Small intestine (tissue), 7 donors: ENCODE measurements around the gene SYTL5. TPM values are rescaled to one million over a fixed set of nuclear protein-coding genes. Genes with fewer than 3 reads are reported as not detected.

Experiments
- DNase-seq, 2 donors: peaks; one replicate each; pipeline versions ENCODE4 v3.0.0 to v3.0.0-alpha.2; 2013
- FAIRE-seq: peaks from 2 replicates; lab custom pipeline; 2012; peaks lifted over from hg19 to GRCh38; lab: Jason Lieb, UNC
- H3K27ac ChIP-seq, 3 donors: one replicate each; pipeline ENCODE4 v1.5.1; 2013; ENCODE audit warnings: low read length in 2 of 3, mild to moderate bottlenecking in 2 of 3, control low read depth in 1 of 3, inconsistent platforms in 1 of 3, low read depth in 1 of 3, moderate library complexity in 1 of 3
- H3K27me3 ChIP-seq, 3 donors: one replicate each; pipeline ENCODE4 v1.6.1; 2013; ENCODE audit warnings: low read length in 3 of 3, inconsistent platforms in 1 of 3; ENCODE audit not compliant: control insufficient read depth in 3 of 3, insufficient read depth in 3 of 3
- H3K36me3 ChIP-seq, 3 donors: one replicate each; pipeline ENCODE4 v1.6.1; 2013; ENCODE audit warnings: low read length in 3 of 3, inconsistent platforms in 1 of 3, low read depth in 1 of 3, mild to moderate bottlenecking in 1 of 3, moderate library complexity in 1 of 3; ENCODE audit not compliant: control insufficient read depth in 3 of 3, insufficient read depth in 2 of 3
- H3K4me1 ChIP-seq, 3 donors: one replicate each; pipeline ENCODE4 v1.6.1; 2013; ENCODE audit warnings: low read length in 2 of 3, inconsistent platforms in 1 of 3, low read depth in 1 of 3, mild to moderate bottlenecking in 1 of 3, moderate library complexity in 1 of 3; ENCODE audit not compliant: control insufficient read depth in 3 of 3, insufficient read depth in 2 of 3
- H3K4me3 ChIP-seq, 3 donors: one replicate each; pipeline ENCODE4 v1.5.1; 2013; ENCODE audit warnings: low read length in 3 of 3, control low read depth in 1 of 3, inconsistent platforms in 1 of 3, low read depth in 1 of 3, mild to moderate bottlenecking in 1 of 3, moderate library complexity in 1 of 3
- H3K9me3 ChIP-seq, 2 donors: one replicate each; pipeline ENCODE4 v1.6.1; 2013; ENCODE audit warnings: low read depth in 1 of 2, low read length in 1 of 2; ENCODE audit not compliant: control insufficient read depth in 2 of 2, insufficient read depth in 1 of 2
- WGBS, 3 donors: extraction: QIAGEN DNeasy Blood & Tissue Kit; methylation state at CpG; one replicate each; pipeline ENCODE4 v1.1.7; 2013; 5-methylcytosine and 5-hydroxymethylcytosine counted together
- polyA plus RNA-seq, 4 donors: library from polyadenylated mRNA; stranded (reverse) in 3 of 4; unstranded in 1 of 4; fragments of 200-250 nt in 3 of 4; fragments of 120-200 nt in 1 of 4; gene quantifications; one replicate each; pipeline versions ENCODE4 v1.2.1 to v1.2.3, GENCODE V29; 2013
- donor health status: healthy with polysubstance abuse.
- donor health status: control.
- donor health status: control.
- donor health status: Bipolar disorder and iron deficiency.
- donor health status: healthy.

Gene SYTL5
- polyA plus RNA-seq, 4 donors, result 0.76 to 4.9 (median 3.5) TPM

- peaks cover 0 to 8% (median 0%) of the 10 kb centered on the region in 3 donors for H3K4me1 ChIP-seq
- FAIRE-seq (peak; percentile 33), DNase-seq (no peak)
- H3K9me3 ChIP-seq, result peaks cover 0 to 3% of the 10 kb centered on the region in 2 donors
- H3K27me3 ChIP-seq, result no peaks in the 10 kb centered on the region
- H3K27ac ChIP-seq, result no peak overlapping the region
- H3K4me3 ChIP-seq, result no peak overlapping the region
- no peaks in the 10 kb centered on the region for H3K36me3 ChIP-seq
- WGBS, 3 donors, result 72 to 77% (median 76%) methylated on average over 4 of the region's 4 CpGs
Observed at GRCh38 chrX:38086451-38087215, 80.3 kb downstream of the SYTL5 start.

DNA sequence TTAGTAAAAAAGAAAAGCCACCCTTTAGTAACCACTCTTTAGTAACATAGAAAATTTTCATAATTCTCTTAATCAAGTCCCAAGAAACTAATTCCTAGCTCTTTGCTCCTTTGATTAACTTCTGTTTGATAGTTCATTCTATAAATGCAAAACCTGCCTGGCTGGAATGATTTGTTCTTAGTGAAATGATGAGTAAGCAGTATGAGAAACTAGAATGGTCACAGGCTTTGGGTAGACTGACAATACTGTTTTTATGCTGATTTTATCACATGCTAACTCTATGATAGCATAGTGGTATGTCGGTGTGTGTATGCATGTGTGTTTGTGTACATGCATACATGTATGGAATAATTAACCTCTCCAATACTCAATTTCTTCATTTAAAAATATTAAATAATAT is 81.2 kb downstream of the SYTL5 start:
- DNase-seq (no peak), FAIRE-seq (no peak)
- H3K4me1 ChIP-seq, result peaks cover 0 to 8% (median 0%) of the 10 kb centered on the region in 3 donors
- H3K27me3 ChIP-seq, result no peaks in the 10 kb centered on the region
- no peak overlapping the region for H3K4me3 ChIP-seq
- H3K9me3 ChIP-seq, result peaks cover 0 to 3% of the 10 kb centered on the region in 2 donors
- no peak overlapping the region for H3K27ac ChIP-seq
- no peaks in the 10 kb centered on the region for H3K36me3 ChIP-seq
- 91 to 100% (median 92%) methylated on average over 1 of the region's 1 CpG for WGBS, 3 donors

GRCh38 chrX:38089173-38089982 is 83.0 kb downstream of the SYTL5 start:
- no peaks in the 10 kb centered on the region for H3K27me3 ChIP-seq
- H3K27ac ChIP-seq, result no peak overlapping the region
- FAIRE-seq, result no peak
- H3K4me1 ChIP-seq, result peaks cover 0 to 8% (median 0%) of the 10 kb centered on the region in 3 donors
- DNase-seq, result no peak
- no peaks in the 10 kb centered on the region for H3K36me3 ChIP-seq
- H3K4me3 ChIP-seq, result no peak overlapping the region
- 60 to 75% (median 72%) methylated on average over 8 of the region's 8 CpGs for WGBS, 3 donors
- peaks cover 0 to 3% of the 10 kb centered on the region in 2 donors for H3K9me3 ChIP-seq

DNA sequence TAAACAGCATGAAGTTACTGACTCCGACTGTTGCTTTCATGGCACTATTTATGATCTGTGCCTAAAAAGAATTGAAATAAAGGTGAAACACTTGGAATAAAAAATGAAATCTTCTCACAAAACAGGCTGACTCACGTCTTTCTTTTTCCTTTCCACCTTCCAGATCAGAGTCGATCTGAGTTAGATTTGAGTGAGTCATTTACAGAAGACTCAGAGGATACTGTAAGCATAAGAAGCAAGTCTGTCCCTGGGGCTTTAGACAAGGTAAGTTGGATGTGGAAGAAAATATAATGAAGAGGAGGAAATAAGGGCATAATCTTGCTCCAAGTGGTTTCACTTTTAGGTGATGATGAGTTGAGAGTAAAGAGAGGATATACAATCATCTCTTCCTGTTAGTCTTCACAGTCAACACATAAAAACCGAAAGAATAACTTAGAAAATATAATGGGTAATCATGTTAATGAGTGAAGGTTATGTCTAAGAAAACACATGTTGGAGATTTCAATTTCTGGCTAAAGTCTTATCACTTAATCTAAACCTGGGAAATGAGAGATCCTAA is 89.7 kb downstream of the SYTL5 start:
- no peaks in the 10 kb centered on the region for H3K9me3 ChIP-seq
- 46 to 63% (median 55%) methylated on average over 4 of the region's 4 CpGs for WGBS, 3 donors
- FAIRE-seq, result peak; percentile 84

DNA sequence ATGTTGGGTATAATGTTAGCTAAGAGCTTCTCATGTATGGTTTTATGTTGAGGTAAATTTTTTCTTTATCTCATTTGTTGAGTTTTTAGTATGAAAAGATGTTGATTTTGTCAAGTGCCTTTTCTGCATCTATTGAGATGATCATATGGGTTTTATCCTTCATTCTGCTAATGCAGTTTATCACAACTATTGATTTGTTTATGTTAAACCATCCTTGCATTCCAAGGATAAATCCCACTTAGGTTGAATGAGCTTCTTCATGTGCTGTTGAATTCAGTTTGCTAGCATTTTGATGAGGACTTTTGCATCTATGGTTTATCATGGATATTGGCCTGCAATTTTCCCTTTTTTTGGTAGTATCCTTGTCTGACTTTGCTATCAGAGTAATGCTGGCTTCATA is 93.3 kb downstream of the SYTL5 start:
- no peaks in the 10 kb centered on the region for H3K4me1 ChIP-seq
- no peaks in the 10 kb centered on the region for H3K9me3 ChIP-seq
- no peak overlapping the region for H3K4me3 ChIP-seq
- no peaks in the 10 kb centered on the region for H3K27me3 ChIP-seq
- no peaks in the 10 kb centered on the region for H3K36me3 ChIP-seq
- DNase-seq (no peak), FAIRE-seq (no peak)
- no peak overlapping the region for H3K27ac ChIP-seq

More for the DNA sequence above, 89.7 kb downstream of the SYTL5 start:
- Histone ChIP-seq H3K27ac (no peak overlapping the region), H3K36me3 (no peaks in the 10 kb centered on the region), H3K4me3 (no peak overlapping the region), H3K4me1 (no peaks in the 10 kb centered on the region), H3K27me3 (no peaks in the 10 kb centered on the region)
- DNase-seq, result no peak

DNA sequence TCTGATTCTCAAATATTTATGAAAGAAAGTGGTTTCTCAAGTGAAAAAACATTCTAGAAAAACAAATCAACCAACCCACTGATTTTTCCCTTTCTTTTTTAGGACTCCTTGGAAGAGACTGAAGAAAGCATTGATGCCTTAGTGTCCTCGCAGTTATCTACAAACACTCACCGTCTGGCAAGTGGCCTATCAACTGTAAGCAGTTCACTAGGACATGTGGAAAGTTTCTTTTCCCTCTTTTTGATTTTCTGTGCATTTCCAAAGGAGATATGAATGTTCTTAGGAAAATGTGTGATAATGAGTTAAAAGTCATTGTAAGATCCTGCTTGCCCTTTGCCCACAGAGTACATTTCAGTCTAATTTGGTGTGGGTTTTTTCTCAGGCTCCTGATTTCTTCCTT is 95.9 kb downstream of the SYTL5 start:
- no peak for FAIRE-seq
- DNase-seq, result no peak
- Histone ChIP-seq H3K4me1 (peaks cover 0 to 2% (median 0%) of the 10 kb centered on the region in 3 donors), H3K27me3 (no peaks in the 10 kb centered on the region), H3K4me3 (no peak overlapping the region), H3K27ac (no peak overlapping the region), H3K36me3 (no peaks in the 10 kb centered on the region), H3K9me3 (no peaks in the 10 kb centered on the region)
- WGBS, 3 donors, result 11 to 53% (median 44%) methylated on average over 2 of the region's 2 CpGs

GRCh38 chrX:38102875-38103274 is 96.5 kb downstream of the SYTL5 start:
- Histone ChIP-seq H3K36me3 (no peaks in the 10 kb centered on the region), H3K27me3 (no peaks in the 10 kb centered on the region), H3K9me3 (no peaks in the 10 kb centered on the region), H3K4me1 (peaks cover 0 to 8% (median 0%) of the 10 kb centered on the region in 3 donors), H3K27ac (no peak overlapping the region), H3K4me3 (no peak overlapping the region)
- no peak for DNase-seq
- no peak for FAIRE-seq
- 65 to 95% (median 86%) methylated on average over 1 of the region's 1 CpG for WGBS, 3 donors
